Adrenal gland (tissue), 5 donors: ENCODE data around the gene TMEM229B.

Source experiments
- POLR2A ChIP-seq, 2 donors: fragments of 450-650 bp; IDR thresholded peaks; one replicate each; pipeline ENCODE4 v1.6.1; 2017; ENCODE audit warnings: antibody characterized with exemption in 2 of 2, mild to moderate bottlenecking in 2 of 2, moderate library complexity in 1 of 2
- TF ChIP-seq, protein P1 (sequence below), 6 experiments: fragments of 450-650 bp in 4 of 6; fragments of 200-600 bp in 2 of 6; sonication (generic) in 1 of 6; IDR thresholded peaks; 1 replicate in 5 of 6; 2 replicates in 1 of 6; pipeline versions ENCODE4 v1.5.1 to v1.8.0; 2016 to 2021; ENCODE audit warnings: antibody characterized with exemption in 6 of 6, mild to moderate bottlenecking in 2 of 6, moderate library complexity in 1 of 6
- donor health status: DM: no; HTN: no; CAD: no.

GRCh38 chr14:67533754-67534085 lies 45.2 kb upstream of the TMEM229B start:
- TF ChIP-seq, protein P1, sequence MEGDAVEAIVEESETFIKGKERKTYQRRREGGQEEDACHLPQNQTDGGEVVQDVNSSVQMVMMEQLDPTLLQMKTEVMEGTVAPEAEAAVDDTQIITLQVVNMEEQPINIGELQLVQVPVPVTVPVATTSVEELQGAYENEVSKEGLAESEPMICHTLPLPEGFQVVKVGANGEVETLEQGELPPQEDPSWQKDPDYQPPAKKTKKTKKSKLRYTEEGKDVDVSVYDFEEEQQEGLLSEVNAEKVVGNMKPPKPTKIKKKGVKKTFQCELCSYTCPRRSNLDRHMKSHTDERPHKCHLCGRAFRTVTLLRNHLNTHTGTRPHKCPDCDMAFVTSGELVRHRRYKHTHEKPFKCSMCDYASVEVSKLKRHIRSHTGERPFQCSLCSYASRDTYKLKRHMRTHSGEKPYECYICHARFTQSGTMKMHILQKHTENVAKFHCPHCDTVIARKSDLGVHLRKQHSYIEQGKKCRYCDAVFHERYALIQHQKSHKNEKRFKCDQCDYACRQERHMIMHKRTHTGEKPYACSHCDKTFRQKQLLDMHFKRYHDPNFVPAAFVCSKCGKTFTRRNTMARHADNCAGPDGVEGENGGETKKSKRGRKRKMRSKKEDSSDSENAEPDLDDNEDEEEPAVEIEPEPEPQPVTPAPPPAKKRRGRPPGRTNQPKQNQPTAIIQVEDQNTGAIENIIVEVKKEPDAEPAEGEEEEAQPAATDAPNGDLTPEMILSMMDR (IDR thresholded peaks at IDR 0.05), result no peak
- no peak for TF ChIP-seq POLR2A (IDR thresholded peaks at IDR 0.05)
